ENCODE measurements around the gene MIA. TPM values are rescaled to one million over a fixed set of nuclear protein-coding genes. Genes with fewer than 3 reads are reported as not detected.
"Not testable (repeated sequence)": the region's sequence is repeated elsewhere in the genome, so short reads cannot be mapped to it uniquely, and the experiment has no call there.

MIA gene
- total and polyA plus RNA-seq, 7 donors: 2.1 to 19.1 (median 12.0) TPM; not detected in 1

DNA sequence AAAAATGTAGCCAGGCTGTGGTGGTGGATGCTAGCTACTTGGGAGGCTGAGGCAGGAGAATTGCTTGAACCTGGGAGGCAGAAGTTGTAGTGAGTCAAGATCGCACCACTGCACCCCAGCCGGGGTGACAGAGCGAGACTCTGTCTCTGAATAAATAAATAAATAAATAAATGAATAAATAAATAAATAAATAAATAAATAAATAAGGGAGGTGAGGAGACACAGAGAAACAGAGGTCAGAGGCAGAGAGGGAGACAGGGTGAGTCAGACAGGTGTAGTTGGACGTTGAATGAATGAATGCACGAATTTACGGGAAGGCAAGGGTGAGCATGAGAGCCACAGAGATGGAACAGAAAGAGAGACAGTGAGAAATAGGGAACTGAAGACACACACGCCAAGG lies 5.8 kb downstream of the MIA start:
- Histone ChIP-seq H3K36me3 (peaks cover 0 to 12% (median 0%) of the 10 kb centered on the region in 4 donors), H3K27me3 (no peaks in the 10 kb centered on the region), H3K4me1 (peaks cover 0 to 22% (median 14%) of the 10 kb centered on the region in 4 donors), H3K4me3 (no peak overlapping the region), H3K9me3 (no peaks in the 10 kb centered on the region), H3K27ac (no peak overlapping the region)
- intact Hi-C loops (cut with DNase I): no loop called here
- TF ChIP-seq, protein P1, sequence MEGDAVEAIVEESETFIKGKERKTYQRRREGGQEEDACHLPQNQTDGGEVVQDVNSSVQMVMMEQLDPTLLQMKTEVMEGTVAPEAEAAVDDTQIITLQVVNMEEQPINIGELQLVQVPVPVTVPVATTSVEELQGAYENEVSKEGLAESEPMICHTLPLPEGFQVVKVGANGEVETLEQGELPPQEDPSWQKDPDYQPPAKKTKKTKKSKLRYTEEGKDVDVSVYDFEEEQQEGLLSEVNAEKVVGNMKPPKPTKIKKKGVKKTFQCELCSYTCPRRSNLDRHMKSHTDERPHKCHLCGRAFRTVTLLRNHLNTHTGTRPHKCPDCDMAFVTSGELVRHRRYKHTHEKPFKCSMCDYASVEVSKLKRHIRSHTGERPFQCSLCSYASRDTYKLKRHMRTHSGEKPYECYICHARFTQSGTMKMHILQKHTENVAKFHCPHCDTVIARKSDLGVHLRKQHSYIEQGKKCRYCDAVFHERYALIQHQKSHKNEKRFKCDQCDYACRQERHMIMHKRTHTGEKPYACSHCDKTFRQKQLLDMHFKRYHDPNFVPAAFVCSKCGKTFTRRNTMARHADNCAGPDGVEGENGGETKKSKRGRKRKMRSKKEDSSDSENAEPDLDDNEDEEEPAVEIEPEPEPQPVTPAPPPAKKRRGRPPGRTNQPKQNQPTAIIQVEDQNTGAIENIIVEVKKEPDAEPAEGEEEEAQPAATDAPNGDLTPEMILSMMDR (IDR thresholded peaks at IDR 0.05): no peak
- no peak for TF ChIP-seq POLR2A (IDR thresholded peaks at IDR 0.05)
- no peak for TF ChIP-seq POLR2AphosphoS5 (IDR thresholded peaks at IDR 0.05)
- no peak for TF ChIP-seq EP300 (IDR thresholded peaks at IDR 0.05)
- no peak for DNase-seq
- 94 to 96% methylated on average over 7 of the region's 7 CpGs for WGBS, 2 donors

DNA sequence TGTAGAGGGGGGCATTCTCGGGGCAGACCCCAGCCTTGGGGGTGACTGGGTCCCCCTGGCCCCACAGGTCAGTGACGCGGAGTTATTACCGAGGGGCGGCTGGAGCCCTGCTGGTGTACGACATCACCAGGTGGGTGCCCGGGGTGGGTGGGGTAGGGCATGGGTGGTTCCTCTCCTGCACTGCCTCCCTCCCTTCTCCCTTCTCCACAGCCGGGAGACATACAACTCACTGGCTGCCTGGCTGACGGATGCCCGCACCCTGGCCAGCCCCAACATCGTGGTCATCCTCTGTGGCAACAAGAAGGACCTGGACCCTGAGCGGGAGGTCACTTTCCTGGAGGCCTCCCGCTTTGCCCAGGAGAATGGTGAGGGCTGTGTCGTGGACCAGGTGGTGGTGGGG lies 8.4 kb downstream of the MIA start:
- peaks cover 0 to 21% (median 2%) of the 10 kb centered on the region in 4 donors for H3K36me3 ChIP-seq

DNA sequence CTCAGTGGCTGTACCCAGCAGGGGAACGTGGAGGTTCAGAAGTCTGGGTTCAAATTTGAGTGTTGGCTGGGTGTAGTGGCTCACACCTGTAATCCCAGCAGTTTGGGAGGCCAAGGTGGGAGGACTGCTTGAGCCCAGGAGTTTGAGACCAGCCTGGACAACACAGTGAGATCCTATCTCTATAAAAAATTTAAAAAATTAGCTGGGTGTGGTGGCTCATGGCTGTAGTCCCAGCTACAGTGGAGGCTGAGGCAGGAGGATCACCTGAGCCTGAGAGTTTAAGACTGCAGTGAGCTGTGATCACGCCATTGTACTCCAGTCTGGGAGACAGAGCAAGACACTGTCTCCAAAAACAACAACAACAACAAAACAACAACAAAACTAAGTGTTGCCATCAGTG lies 8.8 kb downstream of the MIA start:
- H3K9me3 ChIP-seq: not testable (repeated sequence)
- H3K36me3 ChIP-seq: peaks cover 0 to 21% (median 2%) of the 10 kb centered on the region in 4 donors

More for the DNA sequence above, 8.4 kb downstream of the MIA start:
- intact Hi-C loops (cut with DNase I): no loop called here
- Histone ChIP-seq H3K4me3 (no peak overlapping the region), H3K27me3 (no peaks in the 10 kb centered on the region), H3K27ac (no peak overlapping the region), H3K9me3 (no peaks in the 10 kb centered on the region), H3K4me1 (peaks cover 0 to 9% (median 6%) of the 10 kb centered on the region in 4 donors)
- 93 to 96% methylated on average over 14 of the region's 14 CpGs for WGBS, 2 donors
- no peak for DNase-seq
- TF ChIP-seq POLR2AphosphoS5 (IDR thresholded peaks at IDR 0.05) (no peak), POLR2A (IDR thresholded peaks at IDR 0.05) (no peak), EP300 (IDR thresholded peaks at IDR 0.05) (no peak)
- TF ChIP-seq, protein P1 (IDR thresholded peaks at IDR 0.05): no peak

DNA sequence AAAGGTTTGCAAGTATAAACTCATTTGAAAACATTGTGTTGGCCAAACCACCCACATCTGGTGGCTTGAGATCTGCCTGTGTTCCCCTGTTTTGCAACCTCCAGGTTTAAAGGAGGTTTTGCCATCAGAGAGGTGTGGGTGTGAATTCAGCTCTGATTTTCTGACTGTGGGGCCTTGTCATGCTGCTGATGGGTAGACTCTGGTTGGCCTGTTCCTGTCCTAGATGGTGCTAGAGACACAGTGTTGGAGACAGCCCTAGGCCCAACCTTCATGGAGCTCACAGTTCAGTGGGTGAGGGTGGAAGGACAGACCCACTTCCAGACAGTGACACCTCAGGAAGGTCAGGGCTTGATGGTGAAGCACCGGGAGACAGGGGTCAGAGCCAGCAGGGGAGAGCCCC lies 10.2 kb downstream of the MIA start:
- no peaks in the 10 kb centered on the region for H3K9me3 ChIP-seq
- no peaks in the 10 kb centered on the region for H3K27me3 ChIP-seq
- 84 to 89% methylated on average over 1 of the region's 1 CpG for WGBS, 2 donors
- intact Hi-C loops (cut with DNase I): no loop called here
- H3K36me3 ChIP-seq: peaks cover 0 to 28% (median 2%) of the 10 kb centered on the region in 4 donors
- TF ChIP-seq POLR2AphosphoS5 (IDR thresholded peaks at IDR 0.05) (no peak), EP300 (IDR thresholded peaks at IDR 0.05) (no peak), POLR2A (IDR thresholded peaks at IDR 0.05) (no peak)
- TF ChIP-seq, protein P1 (IDR thresholded peaks at IDR 0.05): no peak
- no peak overlapping the region for H3K4me3 ChIP-seq
- H3K4me1 ChIP-seq: no peaks in the 10 kb centered on the region
- no peak overlapping the region for H3K27ac ChIP-seq
- no peak for DNase-seq

More for the DNA sequence above, 8.8 kb downstream of the MIA start:
- H3K4me3 ChIP-seq; H3K27ac ChIP-seq; DNase-seq; intact Hi-C loops (cut with DNase I); H3K4me1 ChIP-seq; H3K27me3 ChIP-seq: not testable (repeated sequence)
- WGBS, 2 donors: 97 to 100% methylated on average over 2 of the region's 2 CpGs

DNA sequence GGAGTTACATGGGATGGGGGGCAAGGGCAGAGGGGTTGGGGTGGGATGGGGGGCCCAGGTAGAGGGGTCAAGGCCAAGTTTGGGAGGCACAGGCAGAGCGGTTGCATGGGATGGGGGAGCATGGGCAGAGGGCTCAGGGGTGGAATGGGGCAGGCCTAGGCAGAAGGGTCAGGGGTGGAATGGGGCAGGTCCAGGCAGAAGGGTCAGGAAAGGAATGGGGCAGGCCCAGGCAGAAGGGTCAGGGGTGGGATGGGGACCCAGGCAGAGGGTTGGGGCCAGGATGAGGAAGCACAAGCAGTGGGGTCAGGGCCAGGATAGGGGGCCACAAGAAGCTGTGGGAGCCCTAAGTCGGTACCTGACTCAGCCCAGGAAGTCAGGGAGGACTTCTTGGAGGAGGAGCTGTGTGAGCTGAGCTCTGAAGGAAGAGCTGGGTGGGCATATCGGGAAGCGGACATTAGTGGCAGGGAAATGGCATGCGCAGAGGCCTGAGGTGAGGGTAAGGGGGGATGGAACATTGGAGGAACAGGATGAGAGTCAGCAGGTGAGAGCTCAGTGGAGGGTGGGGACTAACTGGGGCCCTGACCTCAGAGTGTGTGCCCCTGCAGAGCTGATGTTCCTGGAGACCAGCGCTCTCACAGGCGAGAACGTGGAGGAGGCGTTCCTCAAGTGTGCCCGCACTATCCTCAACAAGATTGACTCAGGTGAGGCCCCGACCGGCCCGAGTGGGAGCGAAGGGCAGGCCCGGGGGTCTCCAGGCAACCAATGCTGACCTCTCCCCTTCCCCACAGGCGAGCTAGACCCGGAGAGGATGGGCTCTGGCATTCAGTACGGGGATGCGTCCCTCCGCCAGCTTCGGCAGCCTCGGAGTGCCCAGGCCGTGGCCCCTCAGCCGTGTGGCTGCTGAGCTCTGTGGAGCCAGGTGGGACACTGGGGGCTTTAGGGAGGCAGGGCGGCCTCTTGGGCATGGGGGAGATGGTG lies 11.0 kb downstream of the MIA start:
- Histone ChIP-seq H3K4me3 (no peak overlapping the region), H3K4me1 (no peaks in the 10 kb centered on the region), H3K27me3 (no peaks in the 10 kb centered on the region), H3K9me3 (no peaks in the 10 kb centered on the region), H3K36me3 (peaks cover 0 to 29% (median 2%) of the 10 kb centered on the region in 4 donors), H3K27ac (no peak overlapping the region)
- WGBS, 2 donors: 95 to 96% methylated on average over 25 of the region's 25 CpGs
- intact Hi-C loops (cut with DNase I): no loop called here
- no peak for DNase-seq
- TF ChIP-seq, protein P1 (IDR thresholded peaks at IDR 0.05): no peak
- no peak for TF ChIP-seq POLR2A (IDR thresholded peaks at IDR 0.05)
- TF ChIP-seq EP300 (IDR thresholded peaks at IDR 0.05): no peak
- TF ChIP-seq POLR2AphosphoS5 (IDR thresholded peaks at IDR 0.05): no peak

Measured in sigmoid colon (tissue), 7 donors.